A673 (cell line): ENCODE results near the gene PRICKLE3. TPM values are rescaled to one million over a fixed set of nuclear protein-coding genes. Genes with fewer than 3 reads are reported as not detected.
"Not testable (repeated sequence)": the region's sequence is repeated elsewhere in the genome, so short reads cannot be mapped to it uniquely, and the experiment has no call there.

Experiments used
- BruUV-seq: library from RNA; stranded (reverse); fragments of 400-500 nt; replicated peaks from 2 replicates; lab custom pipeline; 2021; lab: Mats Ljungman, UMichigan
- CTCF ChIA-PET: fragments of 300-600 bp; sonication (Branson Sonifier 250); formaldehyde crosslinking; loops from one replicate; lab custom pipeline; 2022; ENCODE audit warnings: antibody characterized with exemption; lab: Charles Lee
- POLR2A ChIA-PET: fragments of 300-600 bp; sonication (Branson Sonifier 250); formaldehyde crosslinking; loops from one replicate; lab custom pipeline; 2022; ENCODE audit warnings: antibody characterized with exemption; ENCODE audit not compliant: low non-redundant PET; lab: Charles Lee
- DNase-seq: peaks from one replicate; pipeline ENCODE4 v3.0.0-alpha.2; 2015; ENCODE audit warnings: low spot score
- H3K27ac ChIP-seq: fragments of 200-600 bp; sonication (generic); 2 replicates; pipeline ENCODE4 v1.5.1; 2016; ENCODE audit warnings: mixed run types, low read depth, mild to moderate bottlenecking, mixed read lengths, antibody characterized with exemption, low read length; ENCODE audit not compliant: poor library complexity, severe bottlenecking
- H3K27me3 ChIP-seq: fragments of 200-600 bp; sonication (generic); replicated peaks from 2 replicates; pipeline ENCODE4 v1.6.1; 2017; ENCODE audit warnings: mixed run types, low read depth, mild to moderate bottlenecking, mixed read lengths, antibody characterized with exemption, low read length; ENCODE audit not compliant: insufficient read depth, poor library complexity
- H3K36me3 ChIP-seq: fragments of 200-600 bp; sonication (generic); 2 replicates; pipeline ENCODE4 v1.6.1; 2016; ENCODE audit warnings: mixed run types, mild to moderate bottlenecking, mixed read lengths, antibody characterized with exemption, low read length; ENCODE audit not compliant: insufficient read depth, poor library complexity, severe bottlenecking
- H3K4me1 ChIP-seq: fragments of 200-600 bp; sonication (generic); 2 replicates; pipeline ENCODE4 v1.6.1; 2017; ENCODE audit warnings: mixed run types, mild to moderate bottlenecking, mixed read lengths, antibody characterized with exemption, low read length; ENCODE audit not compliant: insufficient read depth, poor library complexity, severe bottlenecking
- H3K4me3 ChIP-seq: fragments of 200-600 bp; sonication (generic); 2 replicates; pipeline ENCODE4 v1.5.1; 2016; ENCODE audit warnings: low read depth, mixed run types, mild to moderate bottlenecking, mixed read lengths, low read length; ENCODE audit not compliant: poor library complexity, severe bottlenecking
- H3K9me3 ChIP-seq: fragments of 200-600 bp; sonication (generic); 2 replicates; pipeline ENCODE4 v1.6.1; 2016; ENCODE audit warnings: mixed run types, low read depth, mild to moderate bottlenecking, mixed read lengths, antibody characterized with exemption, low read length; ENCODE audit not compliant: poor library complexity, severe bottlenecking
- EZH2 ChIP-seq: fragments of 200-600 bp; sonication (generic); IDR thresholded peaks from 2 replicates; pipeline ENCODE4 v1.6.1; 2017; ENCODE audit warnings: borderline replicate concordance, low read depth, mild to moderate bottlenecking, mixed read lengths, antibody characterized with exemption, low read length; ENCODE audit not compliant: poor library complexity, severe bottlenecking
- intact Hi-C: fragments of 100-400 bp; cut with micrococcal nuclease; formaldehyde crosslinking; loops from one replicate; pipeline ENCODE4 v1.10.0; 2022; ENCODE audit not compliant: unreplicated experiment
- total RNA-seq: library from RNA; stranded (reverse); gene quantifications from 2 replicates; pipeline ENCODE4 v1.2.3, GENCODE V29; 2021
- TF ChIP-seq, protein P1 (sequence below): fragments of 300-800, 200-600 bp; sonication (generic); conservative IDR thresholded peaks from 2 replicates; pipeline ENCODE4 v1.5.1; 2017; ENCODE audit warnings: low read depth, mild to moderate bottlenecking, antibody characterized with exemption, low read length, moderate library complexity, mixed read lengths

Gene PRICKLE3
- total RNA-seq, 1 experiment from 2014 or later: 4.8 TPM

- Histone ChIP-seq H3K9me3 (no peaks in the 10 kb centered on the region), H3K36me3 (no peaks in the 10 kb centered on the region), H3K27me3 (no peaks in the 10 kb centered on the region), H3K4me1 (no peaks in the 10 kb centered on the region), H3K4me3 (no peak overlapping the region), H3K27ac (no peak overlapping the region)
- CTCF ChIA-PET: no interaction called here
- POLR2A ChIA-PET: no interaction called here
- intact Hi-C loops: no loop called here
- DNase-seq: no peak
- BruUV-seq: no TSS peak
- TF ChIP-seq EZH2: no peak
- TF ChIP-seq, protein P1, sequence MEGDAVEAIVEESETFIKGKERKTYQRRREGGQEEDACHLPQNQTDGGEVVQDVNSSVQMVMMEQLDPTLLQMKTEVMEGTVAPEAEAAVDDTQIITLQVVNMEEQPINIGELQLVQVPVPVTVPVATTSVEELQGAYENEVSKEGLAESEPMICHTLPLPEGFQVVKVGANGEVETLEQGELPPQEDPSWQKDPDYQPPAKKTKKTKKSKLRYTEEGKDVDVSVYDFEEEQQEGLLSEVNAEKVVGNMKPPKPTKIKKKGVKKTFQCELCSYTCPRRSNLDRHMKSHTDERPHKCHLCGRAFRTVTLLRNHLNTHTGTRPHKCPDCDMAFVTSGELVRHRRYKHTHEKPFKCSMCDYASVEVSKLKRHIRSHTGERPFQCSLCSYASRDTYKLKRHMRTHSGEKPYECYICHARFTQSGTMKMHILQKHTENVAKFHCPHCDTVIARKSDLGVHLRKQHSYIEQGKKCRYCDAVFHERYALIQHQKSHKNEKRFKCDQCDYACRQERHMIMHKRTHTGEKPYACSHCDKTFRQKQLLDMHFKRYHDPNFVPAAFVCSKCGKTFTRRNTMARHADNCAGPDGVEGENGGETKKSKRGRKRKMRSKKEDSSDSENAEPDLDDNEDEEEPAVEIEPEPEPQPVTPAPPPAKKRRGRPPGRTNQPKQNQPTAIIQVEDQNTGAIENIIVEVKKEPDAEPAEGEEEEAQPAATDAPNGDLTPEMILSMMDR: no peak
Observed at GRCh38 chrX:49129427-49129826, 56.7 kb downstream of the PRICKLE3 start.

DNA sequence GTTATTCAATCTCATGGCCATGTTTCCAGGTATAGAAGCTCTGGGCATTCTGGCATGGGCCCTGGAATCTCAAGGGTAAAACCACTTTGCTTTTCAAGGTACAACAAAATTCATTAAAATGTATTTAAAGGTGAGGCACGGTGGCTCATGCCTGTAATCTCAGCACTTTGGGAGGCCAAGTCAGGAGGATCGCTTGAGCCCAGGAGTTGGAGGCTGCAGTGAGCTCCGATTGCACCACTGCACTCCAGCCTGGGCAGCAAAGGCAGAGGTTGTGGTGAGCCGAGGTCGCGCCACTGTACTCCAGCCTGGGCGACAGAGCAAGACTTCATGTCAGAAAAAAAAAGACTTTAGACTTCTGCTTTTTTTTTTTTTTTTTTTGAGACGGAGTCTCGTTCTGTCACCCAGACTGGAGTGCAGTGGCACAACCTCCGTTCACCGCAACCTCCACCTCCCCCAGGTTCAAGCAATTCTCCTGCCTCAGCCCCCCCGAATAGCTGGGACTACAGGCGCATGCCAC is 58.4 kb downstream of the PRICKLE3 start:
- CTCF ChIA-PET, H3K4me3 ChIP-seq, H3K9me3 ChIP-seq, BruUV-seq, POLR2A ChIA-PET, H3K27me3 ChIP-seq, DNase-seq, H3K27ac ChIP-seq, H3K4me1 ChIP-seq, intact Hi-C loops, H3K36me3 ChIP-seq: not testable (repeated sequence)

Other genes starting within 250 kb of the PRICKLE3 start
- 58.0 and 67.5 TPM in 2 replicates for gene OTUD5, start 228.8 kb downstream of the PRICKLE3 start, total RNA-seq
- gene KCND1, start 214.5 kb downstream of the PRICKLE3 start, total RNA-seq: 3.6 and 4.3 TPM in 2 replicates
- gene GRIPAP1, start 184.1 kb downstream of the PRICKLE3 start, total RNA-seq: 64.0 and 65.6 TPM in 2 replicates
- 49.5 and 56.8 TPM in 2 replicates for gene TFE3, start 143.0 kb downstream of the PRICKLE3 start, total RNA-seq
- 11.9 and 13.0 TPM in 2 replicates for gene CCDC120, start 127.4 kb downstream of the PRICKLE3 start, total RNA-seq
- gene PRAF2, start 112.4 kb downstream of the PRICKLE3 start, total RNA-seq: 21.3 and 24.3 TPM in 2 replicates
- gene WDR45, start 106.5 kb downstream of the PRICKLE3 start, total RNA-seq: 31.8 and 40.5 TPM in 2 replicates
- gene GPKOW, start 62.6 kb downstream of the PRICKLE3 start, total RNA-seq: 24.9 and 29.1 TPM in 2 replicates
- 1.1 and 1.5 TPM in 2 replicates for gene MAGIX, start 23.6 kb downstream of the PRICKLE3 start, total RNA-seq
- gene PLP2, start 14.5 kb downstream of the PRICKLE3 start, total RNA-seq: 70.0 and 87.5 TPM in 2 replicates
- gene SYP, start 13.8 kb upstream of the PRICKLE3 start, total RNA-seq: 14.6 and 16.3 TPM in 2 replicates
- not detected in 2 replicates for gene CACNA1F, start 47.0 kb upstream of the PRICKLE3 start, total RNA-seq
- 18.9 and 20.5 TPM in 2 replicates for gene CCDC22, start 49.1 kb upstream of the PRICKLE3 start, total RNA-seq
- 0.20 TPM in 1 of 2 replicates, not detected in the other for gene FOXP3, start 78.3 kb upstream of the PRICKLE3 start, total RNA-seq
- gene PPP1R3F, start 83.4 kb upstream of the PRICKLE3 start, total RNA-seq: 11.4 and 12.3 TPM in 2 replicates
- gene GAGE10, start 117.3 kb upstream of the PRICKLE3 start, total RNA-seq: not detected in 2 replicates
- gene GAGE12J, start 135.7 kb upstream of the PRICKLE3 start, total RNA-seq: not detected in 2 replicates
- gene GAGE13, start 145.2 kb upstream of the PRICKLE3 start, total RNA-seq: not detected in 2 replicates